IMR-90 (cell line): ENCODE results near the gene DYNLT5. TPM values are rescaled to one million over a fixed set of nuclear protein-coding genes. Genes with fewer than 3 reads are reported as not detected.

Experiments
- ATAC-seq: fragments of 200-7000 bp; cut with Tn5 transposase; 2 replicates; pipeline ENCODE4 v1.9.1; 2020; ENCODE audit warnings: low read depth, mild to moderate bottlenecking, moderate library complexity
- BruUV-seq: library from RNA; stranded (reverse); fragments of 400-500 nt; replicated peaks from 2 replicates; lab custom pipeline; 2021; lab: Mats Ljungman, UMichigan
- CTCF ChIA-PET: fragments of 300-600 bp; formaldehyde crosslinking; extraction: SDS; loops from one replicate; lab custom pipeline; 2021; ENCODE audit warnings: antibody characterized with exemption; lab: Yijun Ruan, JAX
- POLR2A ChIA-PET: fragments of 300-600 bp; sonication (Branson Sonifier 250); formaldehyde crosslinking; loops from one replicate; lab custom pipeline; 2022; ENCODE audit warnings: antibody characterized with exemption; ENCODE audit not compliant: unreplicated experiment; lab: Charles Lee
- DNase-seq: peaks from one replicate; pipeline ENCODE4 v3.0.0; 2013
- H2AFZ ChIP-seq: replicated peaks from 2 replicates; pipeline ENCODE3; 2013; ENCODE audit warnings: low read length, mild to moderate bottlenecking; ENCODE audit not compliant: poor library complexity
- H2AK5ac ChIP-seq: 2 replicates; pipeline ENCODE4 v1.6.1; 2013; ENCODE audit warnings: low read depth, low read length, inconsistent platforms
- H2AK9ac ChIP-seq: replicated peaks from 2 replicates; pipeline ENCODE3; 2013; ENCODE audit warnings: mild to moderate bottlenecking, low read depth, low read length, moderate library complexity; ENCODE audit not compliant: poor library complexity
- H2BK120ac ChIP-seq: 2 replicates; pipeline ENCODE4 v1.6.1; 2013; ENCODE audit warnings: low read depth, low read length, inconsistent platforms
- H2BK15ac ChIP-seq: 3 replicates; pipeline ENCODE4 v1.6.1; 2013; ENCODE audit warnings: low read depth, low read length, inconsistent platforms
- H2BK20ac ChIP-seq: 2 replicates; pipeline ENCODE4 v1.6.1; 2013; ENCODE audit warnings: low read depth, mild to moderate bottlenecking, inconsistent platforms, low read length, moderate library complexity
- H2BK5ac ChIP-seq: 2 replicates; pipeline ENCODE4 v1.6.1; 2013; ENCODE audit warnings: mild to moderate bottlenecking, low read depth, low read length, inconsistent platforms; ENCODE audit not compliant: poor library complexity, severe bottlenecking
- H3K14ac ChIP-seq: replicated peaks from 2 replicates; pipeline ENCODE4 v1.6.1; 2013; ENCODE audit warnings: low read depth, low read length, inconsistent platforms
- H3K18ac ChIP-seq: 2 replicates; pipeline ENCODE4 v1.6.1; 2013; ENCODE audit warnings: low read depth, low read length, control low read depth
- H3K23ac ChIP-seq: 2 replicates; pipeline ENCODE4 v1.6.1; 2013; ENCODE audit warnings: low read depth, low read length, inconsistent platforms
- H3K27ac ChIP-seq: 2 replicates; pipeline ENCODE4 v1.5.1; 2013; ENCODE audit warnings: mild to moderate bottlenecking, control low read depth, low read length; ENCODE audit not compliant: insufficient read depth
- H3K27me3 ChIP-seq: 2 replicates; pipeline ENCODE4 v1.6.1; 2013; ENCODE audit warnings: low read length; ENCODE audit not compliant: control insufficient read depth, insufficient read depth
- H3K36me3 ChIP-seq: 2 replicates; pipeline ENCODE4 v1.6.1; 2013; ENCODE audit warnings: low read length, mixed read lengths; ENCODE audit not compliant: control insufficient read depth, insufficient read depth
- H3K4ac ChIP-seq: 2 replicates; pipeline ENCODE4 v1.6.1; 2013; ENCODE audit warnings: low read depth, low read length, inconsistent platforms
- H3K4me1 ChIP-seq: 2 replicates; pipeline ENCODE4 v1.6.1; 2013; ENCODE audit warnings: low read length, mixed read lengths; ENCODE audit not compliant: control insufficient read depth, insufficient read depth
- H3K4me2 ChIP-seq: 2 replicates; pipeline ENCODE4 v1.6.1; 2013; ENCODE audit warnings: low read depth, mild to moderate bottlenecking, control low read depth, low read length, moderate library complexity
- H3K4me3 ChIP-seq: 2 replicates; pipeline ENCODE4 v1.5.1; 2013; ENCODE audit warnings: low read depth, mild to moderate bottlenecking, control low read depth, low read length, moderate library complexity; ENCODE audit not compliant: insufficient read depth
- H3K56ac ChIP-seq: 2 replicates; pipeline ENCODE4 v1.6.1; 2013; ENCODE audit warnings: low read length, inconsistent platforms; ENCODE audit not compliant: insufficient read depth; ENCODE audit errors: extremely low read depth
- H3K79me1 ChIP-seq, 2 experiments: 2 replicates each; pipeline ENCODE4 v1.6.1; 2013; ENCODE audit warnings: low read length in 2 of 2, inconsistent platforms in 1 of 2, low read depth in 1 of 2
- H3K9ac ChIP-seq: 2 replicates; pipeline ENCODE4 v1.6.1; 2013; ENCODE audit warnings: low read depth, low read length, control low read depth
- H3K9me1 ChIP-seq: 2 replicates; pipeline ENCODE4 v1.6.1; 2013; ENCODE audit warnings: low read length, inconsistent platforms; ENCODE audit not compliant: insufficient read depth
- H3K9me3 ChIP-seq: 2 replicates; pipeline ENCODE4 v1.6.1; 2013; ENCODE audit warnings: low read length; ENCODE audit not compliant: control insufficient read depth, insufficient read depth
- H4K20me1 ChIP-seq: 2 replicates; pipeline ENCODE4 v1.6.1; 2013; ENCODE audit warnings: low read length, inconsistent platforms; ENCODE audit not compliant: insufficient read depth
- H4K5ac ChIP-seq: 2 replicates; pipeline ENCODE4 v1.6.1; 2013; ENCODE audit warnings: mild to moderate bottlenecking, low read depth, low read length, control low read depth
- H4K8ac ChIP-seq, 2 experiments: 2 replicates each; pipeline ENCODE4 v1.6.1; 2013; ENCODE audit warnings: low read depth in 2 of 2, low read length in 2 of 2, control low read depth in 1 of 2, inconsistent platforms in 1 of 2
- H4K91ac ChIP-seq: 2 replicates; pipeline ENCODE4 v1.6.1; 2013; ENCODE audit warnings: low read depth, low read length, inconsistent platforms; ENCODE audit not compliant: insufficient read depth
- MAZ ChIP-seq: IDR thresholded peaks from 2 replicates; pipeline ENCODE4 v1.6.1; 2012; ENCODE audit warnings: low read depth, mild to moderate bottlenecking, low read length, improper control_type of control experiment, moderate library complexity, borderline replicate concordance
- SMC3 ChIP-seq: fragments of 150-350 bp; IDR thresholded peaks from 2 replicates; pipeline ENCODE4 v1.6.1; 2016; ENCODE audit warnings: low read depth, mild to moderate bottlenecking, antibody characterized with exemption, low read length, moderate library complexity
- WGBS, 2 experiments: methylation state at CpG; one replicate each; pipeline versions ENCODE4 v1.1.5 to v1.1.7; 2013; ENCODE audit warnings: missing lambda C conversion rate in 2 of 2; ENCODE audit not compliant: insufficient read length in 1 of 2; ENCODE audit errors: extremely low coverage in 2 of 2; 5-methylcytosine and 5-hydroxymethylcytosine counted together
- dilution Hi-C: fragments of 300-500 bp; cut with HindIII; formaldehyde crosslinking; loops from one replicate; pipeline ENCODE4 v1.14.3; 2018; ENCODE audit warnings: low sequenced_read_pairs; ENCODE audit not compliant: unreplicated experiment
- in situ Hi-C: fragments of 300-500 bp; cut with MboI; formaldehyde crosslinking; loops from 3 replicates; pipeline ENCODE4 v1.14.3; 2019; ENCODE audit warnings: low sequenced_read_pairs, inconsistent platforms, mixed read lengths
- intact Hi-C: fragments of 100-400 bp; cut with micrococcal nuclease; formaldehyde crosslinking; loops from 2 replicates; pipeline ENCODE4 v1.10.0; 2022
- polyA plus RNA-seq, 3 experiments: library from polyadenylated mRNA; depleted of rRNA; stranded (reverse); fragments of >200 nt; gene quantifications; 2 replicates each; pipeline ENCODE4 v1.2.3, GENCODE V29; 2012; ENCODE audit warnings: low replicate concordance in 1 of 3
- total RNA-seq: library from RNA; depleted of rRNA; stranded (reverse); fragments of >200 nt; gene quantifications from 2 replicates; pipeline ENCODE4 v1.2.3, GENCODE V29; 2012

DYNLT5 gene
- total and polyA plus RNA-seq, 2 of the 4 experiments (the other 2 are of a cell fraction): 0.12 to 0.18 TPM

DNA sequence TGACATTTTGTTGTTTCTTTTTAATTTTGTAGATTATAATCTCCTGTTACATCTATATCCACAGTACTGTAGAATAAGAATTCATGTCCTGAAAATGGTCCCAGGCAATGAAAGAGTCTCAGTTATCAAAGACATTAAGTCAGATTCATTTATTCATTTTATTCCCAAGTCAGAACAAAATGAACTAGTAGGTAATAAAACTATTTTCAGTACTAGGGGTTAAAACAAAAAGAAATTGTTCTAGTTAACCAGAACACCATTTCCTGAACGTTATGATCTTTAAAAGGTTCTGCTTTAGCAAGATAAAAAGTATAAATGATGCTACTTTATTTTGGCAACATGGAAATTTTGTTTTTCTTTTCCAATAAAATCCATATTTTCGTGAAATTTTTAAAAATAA is 6.8 kb upstream of the DYNLT5 start:
- no peak for ATAC-seq
- Histone ChIP-seq H4K91ac (no peak overlapping the region), H2BK120ac (no peak overlapping the region), H3K9me1 (no peaks in the 10 kb centered on the region), H3K18ac (no peak overlapping the region), H4K8ac (no peak overlapping the region), H2AFZ (no peak overlapping the region), H2BK20ac (no peak overlapping the region), H3K23ac (no peak overlapping the region), H3K4ac (no peak overlapping the region), H2BK15ac (no peak overlapping the region), H3K27ac (no peak overlapping the region), H3K9me3 (no peaks in the 10 kb centered on the region), H2AK9ac (no peak overlapping the region), H2BK5ac (no peak overlapping the region), H2AK5ac (no peak overlapping the region), H3K4me3 (no peak overlapping the region), H3K36me3 (peaks cover 13% of the 10 kb centered on the region), H3K4me2 (no peak overlapping the region), H3K14ac (no peak overlapping the region), H4K20me1 (no peaks in the 10 kb centered on the region), H3K4me1 (peaks cover 2% of the 10 kb centered on the region; the same call in 1 of the 2 replicates), H3K79me1 (no peaks in the 10 kb centered on the region), H3K9ac (no peak overlapping the region), H3K56ac (no peak overlapping the region), H3K27me3 (no peaks in the 10 kb centered on the region), H4K5ac (no peak overlapping the region)
- ChIA-PET CTCF (no interaction called here), POLR2A (no interaction called here)
- intact Hi-C loops (no loop called here), in situ Hi-C loops (loop anchor here (25.0 kb wide), 1 partner anchor 483 kb away; no protein-coding TSS in a partner anchor), dilution Hi-C loops (no loop called here)
- no CpG with 5 or more reads among the region's 2 CpGs for WGBS, 2 experiments
- no TSS peak for BruUV-seq
- TF ChIP-seq SMC3: no peak
- no peak for TF ChIP-seq MAZ
- DNase-seq: no peak
